SU-DHL-6 (cell line): ENCODE measurements around the gene FZD4.

ENCODE experiments used
- H2AFZ ChIP-seq: fragments of 200-600 bp; sonication (generic); 2 replicates; pipeline ENCODE4 v1.6.1; 2014; ENCODE audit warnings: low read depth, mild to moderate bottlenecking, moderate library complexity, mixed read lengths, antibody characterized with exemption, low read length; ENCODE audit not compliant: severe bottlenecking
- H3F3A ChIP-seq: fragments of 200-600 bp; shearing (Covaris generic); 2 replicates; pipeline ENCODE4 v1.6.0; 2016; ENCODE audit warnings: antibody characterized with exemption, mild to moderate bottlenecking; ENCODE audit not compliant: insufficient read depth
- H3K27ac ChIP-seq: fragments of 200-600 bp; sonication (generic); 2 replicates; pipeline ENCODE4 v1.5.1; 2016; ENCODE audit warnings: low read depth, mild to moderate bottlenecking, low read length, moderate library complexity, mixed read lengths
- H3K27me3 ChIP-seq: fragments of 200-600 bp; sonication (generic), shearing (Covaris generic); 2 replicates; pipeline ENCODE4 v1.6.0; 2014; ENCODE audit warnings: mild to moderate bottlenecking, low read length
- H3K36me3 ChIP-seq: fragments of 200-600 bp; sonication (generic); 2 replicates; pipeline ENCODE4 v1.6.1; 2014; ENCODE audit warnings: mild to moderate bottlenecking, low read length, mixed read lengths
- H3K4me2 ChIP-seq: fragments of 300-600, 200-600 bp; shearing (Covaris generic), sonication (generic); 2 replicates; pipeline ENCODE4 v1.6.0; 2014; ENCODE audit warnings: low read length, low read depth, mild to moderate bottlenecking; ENCODE audit not compliant: poor library complexity, severe bottlenecking
- H3K4me3 ChIP-seq: fragments of 200-600 bp; sonication (generic); 2 replicates; pipeline ENCODE4 v1.5.1; 2014; ENCODE audit warnings: antibody characterized with exemption, low read length, mild to moderate bottlenecking, mixed read lengths; ENCODE audit not compliant: insufficient read depth, poor library complexity, severe bottlenecking
- H3K79me2 ChIP-seq: fragments of 200-600 bp; sonication (generic); 2 replicates; pipeline ENCODE4 v1.6.1; 2014; ENCODE audit warnings: mild to moderate bottlenecking, low read length, moderate library complexity; ENCODE audit not compliant: insufficient read depth
- H3K9ac ChIP-seq: fragments of 200-600 bp; sonication (generic); 2 replicates; pipeline ENCODE4 v1.7.0; 2014; ENCODE audit warnings: mild to moderate bottlenecking, low read length
- H3K9me2 ChIP-seq: fragments of 200-600 bp; sonication (generic); replicated peaks from 2 replicates; pipeline ENCODE4 v1.6.1; 2014; ENCODE audit warnings: low read length; ENCODE audit not compliant: insufficient read depth
- H3K9me3 ChIP-seq: fragments of 200-600 bp; sonication (generic); 2 replicates; pipeline ENCODE4 v1.6.1; 2014; ENCODE audit warnings: low read length, mixed read lengths; ENCODE audit not compliant: insufficient read depth
- H4K20me1 ChIP-seq: fragments of 200-600 bp; sonication (generic); 2 replicates; pipeline ENCODE4 v1.6.1; 2014; ENCODE audit warnings: low read depth, mild to moderate bottlenecking, antibody characterized with exemption, low read length, moderate library complexity, mixed read lengths
- CTCF ChIP-seq: fragments of 200-600 bp; sonication (generic); IDR thresholded peaks from one replicate; pipeline ENCODE4 v1.5.1; 2017; ENCODE audit warnings: antibody characterized with exemption, mild to moderate bottlenecking, low read length, moderate library complexity; ENCODE audit not compliant: insufficient read depth, poor library complexity, severe bottlenecking
- EZH2phosphoT487 ChIP-seq: fragments of 200-600 bp; sonication (generic), shearing (Covaris generic); conservative IDR thresholded peaks from 2 replicates; pipeline ENCODE4 v1.6.1; 2018; ENCODE audit warnings: mild to moderate bottlenecking, antibody characterized with exemption, low read length, moderate library complexity, mixed read lengths

The FZD4 gene

DNA sequence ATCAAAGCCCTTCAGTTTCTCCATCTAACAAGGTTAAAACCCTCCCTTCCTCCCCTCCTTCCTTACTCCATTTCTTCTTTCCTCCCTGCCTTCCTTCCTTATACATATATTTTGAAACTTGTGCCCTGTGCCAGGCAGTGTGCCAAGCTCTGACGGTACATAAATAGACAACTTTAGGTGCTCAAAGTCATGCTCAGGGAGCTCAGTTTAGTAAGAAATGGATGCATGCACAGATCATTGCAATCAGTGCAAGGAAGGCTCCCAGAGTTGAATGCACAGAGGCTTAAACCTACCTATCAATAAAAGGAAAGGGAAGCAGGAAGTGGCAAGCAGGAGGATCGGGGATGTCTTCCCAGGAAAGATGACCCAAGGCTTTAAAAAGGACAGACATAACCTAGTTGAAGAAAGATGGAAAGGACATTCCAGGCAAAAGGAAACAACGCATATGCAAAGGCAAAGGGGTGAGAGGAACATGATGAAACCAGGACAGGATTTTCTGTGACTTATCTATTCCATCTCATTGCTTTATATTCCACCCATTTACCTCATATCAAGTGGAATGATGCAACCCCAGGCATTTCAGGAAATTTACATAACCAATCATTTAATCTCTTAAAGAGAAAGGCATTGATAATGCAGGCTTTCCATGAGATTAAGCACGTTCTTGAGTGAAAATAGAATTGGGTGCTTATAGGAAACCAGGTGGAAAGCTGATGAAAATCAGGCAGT, 13.2 kb downstream of the FZD4 start:
- no peaks in the 10 kb centered on the region for H3K27me3 ChIP-seq
- H3K36me3 ChIP-seq, result no peaks in the 10 kb centered on the region
- no peak overlapping the region for H3K27ac ChIP-seq
- TF ChIP-seq CTCF (no peak), EZH2phosphoT487 (no peak)
- no peaks in the 10 kb centered on the region for H3F3A ChIP-seq
- H3K9me3 ChIP-seq, result no peaks in the 10 kb centered on the region
- H3K9me2 ChIP-seq, result no peaks in the 10 kb centered on the region
- no peaks in the 10 kb centered on the region for H4K20me1 ChIP-seq
- no peak overlapping the region for H3K4me3 ChIP-seq
- no peak overlapping the region for H3K4me2 ChIP-seq
- H3K79me2 ChIP-seq, result no peaks in the 10 kb centered on the region
- H2AFZ ChIP-seq, result no peak overlapping the region
- no peak overlapping the region for H3K9ac ChIP-seq

DNA sequence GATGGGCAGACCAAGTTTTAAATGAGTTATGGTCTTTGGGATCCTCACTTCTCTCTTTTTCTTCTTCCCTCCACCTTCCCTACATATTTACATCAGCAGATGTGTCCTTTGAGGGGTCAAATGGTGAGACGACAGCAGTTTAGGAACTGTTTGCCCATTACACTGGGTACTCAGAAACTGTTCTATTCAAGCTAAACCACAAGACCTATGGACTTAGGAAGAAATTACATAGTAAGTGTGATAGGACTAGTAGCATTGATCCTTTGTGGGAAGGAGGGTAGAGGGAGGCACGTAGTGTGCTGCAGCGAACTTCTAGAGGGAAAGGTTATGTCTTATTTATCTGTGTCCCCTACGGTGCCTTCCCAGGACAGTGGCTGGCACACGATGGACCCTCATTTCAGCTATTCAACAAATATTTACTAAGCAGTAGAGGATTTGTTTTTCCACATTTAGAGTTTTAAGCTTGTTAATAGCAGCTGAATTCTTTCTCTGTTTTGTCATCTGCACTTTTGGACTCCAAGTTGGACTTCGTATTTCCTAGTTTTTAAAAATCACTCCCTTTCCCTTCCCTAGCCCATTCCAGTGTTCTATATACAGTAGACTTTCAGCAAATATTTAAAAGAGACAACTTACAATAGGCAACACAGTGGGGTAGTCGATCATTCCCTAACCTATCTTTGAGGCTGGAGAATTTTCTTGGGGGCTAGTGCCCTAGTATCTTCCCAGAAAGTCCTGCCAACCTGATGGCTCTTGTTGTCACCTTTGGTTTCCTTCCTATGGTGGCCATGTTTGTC, 13.9 kb downstream of the FZD4 start:
- no peaks in the 10 kb centered on the region for H3K36me3 ChIP-seq
- H4K20me1 ChIP-seq, result no peaks in the 10 kb centered on the region
- H3K27me3 ChIP-seq, result no peaks in the 10 kb centered on the region
- H3K9me3 ChIP-seq, result no peaks in the 10 kb centered on the region
- H3K9ac ChIP-seq, result no peak overlapping the region
- no peaks in the 10 kb centered on the region for H3F3A ChIP-seq
- H3K4me2 ChIP-seq, result no peak overlapping the region
- no peak overlapping the region for H2AFZ ChIP-seq
- H3K79me2 ChIP-seq, result no peaks in the 10 kb centered on the region
- TF ChIP-seq EZH2phosphoT487 (no peak), CTCF (no peak)
- no peak overlapping the region for H3K4me3 ChIP-seq
- no peaks in the 10 kb centered on the region for H3K9me2 ChIP-seq
- H3K27ac ChIP-seq, result no peak overlapping the region

DNA sequence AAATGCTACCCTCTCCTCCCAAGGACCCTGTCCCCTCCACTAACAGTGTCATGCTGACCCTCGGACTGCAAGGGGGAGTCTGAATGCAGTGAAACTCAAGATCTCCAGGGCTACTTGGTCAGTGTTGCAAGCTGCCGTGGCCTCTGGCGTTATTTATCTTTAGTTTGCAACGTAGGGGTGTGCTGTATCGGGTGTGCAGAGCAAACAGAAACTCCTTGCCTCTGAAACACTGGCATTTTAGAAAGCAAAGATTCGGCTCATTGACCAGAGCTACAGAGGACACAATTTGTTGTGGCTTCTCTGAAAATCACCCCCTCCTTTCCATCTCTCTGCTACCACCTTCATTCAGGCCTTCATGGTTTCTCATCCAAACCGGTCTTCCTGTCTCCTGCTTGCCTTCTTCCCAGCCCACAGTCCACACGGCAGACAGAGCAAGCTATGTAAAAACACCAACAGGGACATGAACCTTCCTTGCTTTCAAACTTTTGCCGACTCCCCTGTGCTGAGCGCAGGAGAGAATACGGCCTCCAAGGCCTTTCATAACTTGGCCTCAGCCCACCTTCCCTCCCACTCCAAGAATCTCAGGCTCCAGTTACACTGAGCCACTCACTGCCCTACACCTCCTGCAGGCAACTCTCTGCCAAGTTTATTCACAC, 14.9 kb downstream of the FZD4 start:
- no peaks in the 10 kb centered on the region for H3K9me3 ChIP-seq
- no peak overlapping the region for H3K27ac ChIP-seq
- H4K20me1 ChIP-seq, result no peaks in the 10 kb centered on the region
- no peak overlapping the region for H3K4me3 ChIP-seq
- H3K9ac ChIP-seq, result no peak overlapping the region
- no peaks in the 10 kb centered on the region for H3K9me2 ChIP-seq
- no peaks in the 10 kb centered on the region for H3F3A ChIP-seq
- H3K4me2 ChIP-seq, result no peak overlapping the region
- H2AFZ ChIP-seq, result no peak overlapping the region
- H3K36me3 ChIP-seq, result no peaks in the 10 kb centered on the region
- no peaks in the 10 kb centered on the region for H3K27me3 ChIP-seq
- TF ChIP-seq CTCF (no peak), EZH2phosphoT487 (no peak)
- no peaks in the 10 kb centered on the region for H3K79me2 ChIP-seq
